GM18499 (cell line): Measurements from ENCODE around the gene FUBP3.

Experiments
- ATAC-seq: cut with Tn5 transposase; IDR thresholded peaks from one replicate; pipeline ENCODE4 v1.9.1; 2021; ENCODE audit warnings: moderate number of reproducible peaks; ENCODE audit not compliant: insufficient read depth, unreplicated experiment

FUBP3 gene

DNA sequence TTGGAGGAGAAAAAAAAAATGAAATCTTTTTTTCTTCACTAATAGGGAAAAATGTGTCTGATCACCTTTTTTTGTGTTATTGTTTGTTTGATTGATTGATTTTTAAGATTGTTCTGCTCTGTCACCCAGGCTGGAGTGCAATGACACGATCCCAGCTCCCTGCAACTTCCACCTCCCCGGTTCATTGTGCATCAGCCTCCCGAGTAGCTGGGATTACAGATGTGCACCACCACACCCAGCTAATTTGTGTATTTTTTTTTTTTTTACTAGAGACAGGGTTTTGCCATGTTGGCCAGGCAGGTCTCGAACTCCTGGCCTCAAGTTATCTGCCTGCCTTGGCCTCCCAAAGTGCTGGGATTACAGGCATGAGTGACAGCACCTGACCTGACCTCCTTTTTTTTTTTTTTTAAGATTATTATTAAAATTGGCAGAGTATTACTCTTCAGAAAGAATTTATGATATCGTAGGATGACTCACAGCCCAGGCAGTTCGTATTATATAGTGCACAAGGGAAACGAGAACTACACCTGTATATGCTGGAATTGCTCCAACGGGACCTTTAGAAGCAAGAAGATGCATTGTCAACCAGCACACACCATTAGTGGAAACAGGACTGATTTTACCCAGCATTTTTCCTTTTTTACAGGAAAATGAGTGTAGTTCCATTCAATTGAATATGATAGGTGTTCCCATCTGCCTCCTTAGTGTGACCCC is 27.7 kb downstream of the FUBP3 start:
- no peak for ATAC-seq

- ATAC-seq = no peak
Observed at GRCh38 chr9:130607640-130608420, 28.5 kb downstream of the FUBP3 start.

DNA sequence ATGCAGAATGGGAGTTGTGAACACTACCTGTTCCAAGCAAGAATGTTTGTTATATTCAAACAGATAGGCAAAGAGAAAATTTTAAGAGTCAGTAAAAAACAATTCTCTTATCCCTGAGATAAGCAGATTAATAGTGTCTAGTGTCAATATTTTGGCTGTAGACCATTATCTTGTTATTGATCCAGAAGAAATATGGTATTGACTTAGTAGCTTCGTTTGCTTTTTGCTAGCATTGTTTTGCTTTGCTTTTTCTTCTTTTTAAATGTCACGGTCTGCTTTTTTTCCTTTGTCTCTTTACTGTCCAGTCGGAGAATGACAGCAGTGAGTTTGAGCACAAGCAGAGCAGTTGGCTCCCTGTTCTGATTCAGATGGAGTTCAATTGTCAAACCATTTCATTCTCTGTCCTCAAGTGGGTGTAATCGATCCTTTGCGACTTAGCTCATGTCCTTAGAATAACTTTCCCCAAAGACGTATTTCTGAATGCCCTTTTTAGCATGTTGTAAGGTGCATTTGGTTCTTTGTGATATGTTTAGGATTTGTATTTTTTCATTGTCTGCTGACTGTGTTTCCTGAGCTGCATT is 29.3 kb downstream of the FUBP3 start:
- no peak for ATAC-seq

DNA sequence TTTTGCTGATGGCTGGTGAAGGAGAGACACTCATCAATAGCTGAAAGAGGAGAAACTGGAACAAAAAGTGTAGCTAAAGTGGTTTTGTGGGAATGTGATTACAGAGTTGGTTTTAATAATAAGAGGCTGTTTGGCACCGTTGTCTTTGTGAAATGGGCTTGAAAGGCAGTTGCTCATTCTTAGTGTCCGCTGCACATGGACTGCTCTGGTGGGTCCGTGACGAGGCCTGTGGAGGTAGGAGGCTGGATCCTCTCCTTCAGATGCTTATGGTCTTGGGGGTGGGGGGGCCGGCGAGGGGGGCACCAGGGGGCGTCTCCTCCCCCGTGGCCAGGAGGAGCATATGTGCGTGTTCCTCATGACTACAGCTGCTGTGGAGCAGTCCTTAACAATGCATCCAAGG is 29.8 kb downstream of the FUBP3 start:
- no peak for ATAC-seq

GRCh38 chr9:130610862-130611707 is 31.7 kb downstream of the FUBP3 start:
- no peak for ATAC-seq

GRCh38 chr9:130616451-130616850 is 37.1 kb downstream of the FUBP3 start:
- ATAC-seq = no peak

- no peak for ATAC-seq
Observed at GRCh38 chr9:130623466-130623865, 44.1 kb downstream of the FUBP3 start.

DNA sequence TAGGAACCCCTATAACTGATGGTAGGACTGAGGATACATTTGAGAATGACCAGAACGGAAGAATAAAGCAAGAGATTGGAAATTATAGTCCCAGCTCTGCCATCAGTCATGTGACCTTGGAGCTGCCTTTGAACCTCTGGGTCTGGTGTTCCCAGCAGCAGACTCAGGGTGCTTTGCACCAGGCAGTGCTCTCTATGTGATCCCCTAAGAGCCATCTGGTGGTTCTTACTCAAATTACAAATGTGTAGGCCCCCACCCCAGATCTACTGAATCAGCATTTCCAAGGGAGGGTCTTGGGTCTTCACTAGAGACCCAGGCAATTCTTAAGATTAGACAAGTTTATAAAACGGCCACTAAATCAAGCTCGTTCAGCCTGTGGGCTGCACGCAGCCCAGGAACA is 44.8 kb downstream of the FUBP3 start:
- no peak for ATAC-seq

- ATAC-seq = no peak
Observed at GRCh38 chr9:130626249-130626996, 47.0 kb downstream of the FUBP3 start.

DNA sequence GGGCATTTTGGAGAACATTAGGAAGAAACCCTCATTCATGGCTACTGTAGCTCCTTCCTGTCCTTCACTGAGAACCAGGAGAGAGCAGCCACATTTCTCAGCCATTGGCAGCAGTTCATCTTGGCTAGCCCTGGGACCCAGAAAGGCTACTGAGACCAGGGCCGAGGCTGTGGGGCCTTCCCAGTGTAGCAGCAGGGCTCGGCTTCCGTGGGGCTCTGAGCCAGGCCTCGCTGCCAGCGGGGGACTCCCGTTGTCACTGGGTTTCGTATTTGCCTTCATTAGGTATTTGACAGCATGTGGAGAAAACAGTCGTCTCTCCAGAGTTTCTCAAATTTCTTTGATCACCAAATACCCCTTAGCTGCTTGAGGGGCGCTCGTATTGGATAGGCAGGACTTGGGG is 47.7 kb downstream of the FUBP3 start:
- no peak for ATAC-seq

DNA sequence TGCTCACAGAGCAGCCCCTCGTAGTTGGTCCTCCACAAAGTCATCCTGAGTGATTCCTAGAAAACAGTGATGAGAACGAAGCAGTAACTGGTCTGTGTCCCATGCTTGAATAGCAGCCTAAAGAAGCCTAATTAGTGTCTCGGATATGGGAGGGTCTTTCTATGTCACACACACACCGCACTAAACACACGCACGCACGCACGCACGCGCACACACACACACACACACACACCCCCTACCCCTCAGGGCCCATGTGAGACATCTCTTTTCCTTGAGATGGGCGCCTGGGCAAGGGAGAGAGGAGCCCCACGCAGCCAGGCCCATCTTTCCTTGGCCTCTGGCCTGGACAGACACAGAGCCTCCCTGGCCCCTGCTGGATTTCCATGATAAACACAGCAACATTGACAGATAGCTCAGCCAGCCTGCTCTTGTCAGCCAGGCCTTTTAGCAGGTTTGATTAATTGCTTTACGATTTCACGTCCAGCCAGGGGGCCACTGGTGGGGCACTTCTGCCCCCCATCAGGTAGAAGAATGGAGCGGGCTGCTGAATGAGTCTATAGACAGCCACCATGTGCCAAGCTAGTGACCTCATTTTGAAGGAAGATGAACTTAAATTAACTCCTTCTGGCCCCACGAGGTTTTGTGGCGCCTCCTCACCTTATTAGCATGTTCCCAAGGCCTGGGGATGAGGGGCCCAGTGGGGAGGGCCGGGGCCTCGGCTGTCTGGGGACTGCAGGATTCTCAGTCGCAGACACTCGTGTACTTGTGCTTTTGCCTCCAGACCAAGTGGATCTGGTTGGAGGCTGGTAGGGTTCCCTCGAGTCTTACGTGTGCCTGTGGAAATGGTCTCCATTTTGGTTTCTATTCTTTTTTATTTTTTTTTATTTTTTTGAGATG is 48.8 kb downstream of the FUBP3 start:
- ATAC-seq = no peak

DNA sequence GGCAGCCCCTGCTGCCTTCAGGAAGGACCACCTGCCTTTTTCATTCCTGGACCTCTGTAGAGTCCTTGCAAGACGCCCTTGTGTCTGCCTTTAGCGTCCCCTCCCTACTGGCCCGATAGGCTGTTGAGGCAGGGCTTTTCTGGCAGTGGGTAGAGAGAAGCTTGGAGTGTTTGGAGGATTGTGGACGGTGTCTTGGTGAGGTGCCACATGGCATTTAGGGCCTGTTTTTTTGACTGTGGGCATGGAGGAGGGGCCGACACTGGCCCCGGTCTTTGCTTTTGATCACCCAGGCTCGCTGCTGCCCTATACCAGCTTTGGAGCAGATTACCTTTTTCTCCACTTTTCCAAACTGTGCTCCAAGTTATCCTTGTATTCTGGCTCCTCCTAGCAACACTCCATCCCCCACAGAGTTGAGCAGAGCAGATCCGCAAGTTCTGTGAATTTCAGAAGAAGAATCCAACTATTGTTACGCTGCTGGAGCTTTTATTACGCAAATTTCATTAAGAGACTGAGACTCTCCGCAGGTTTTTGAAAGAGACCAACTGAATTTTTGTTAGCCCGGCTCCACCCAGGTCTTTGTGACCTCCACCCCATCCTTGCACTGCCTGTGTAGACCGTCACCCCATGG is 50.2 kb downstream of the FUBP3 start:
- ATAC-seq = no peak

GRCh38 chr9:130630071-130630450 is 50.7 kb downstream of the FUBP3 start:
- no peak for ATAC-seq

- ATAC-seq = no peak
Observed at GRCh38 chr9:130630506-130631330, 51.3 kb downstream of the FUBP3 start.

- no peak for ATAC-seq
Observed at GRCh38 chr9:130631331-130632080, 52.1 kb downstream of the FUBP3 start.

GRCh38 chr9:130632081-130632710 is 52.8 kb downstream of the FUBP3 start:
- ATAC-seq = no peak

DNA sequence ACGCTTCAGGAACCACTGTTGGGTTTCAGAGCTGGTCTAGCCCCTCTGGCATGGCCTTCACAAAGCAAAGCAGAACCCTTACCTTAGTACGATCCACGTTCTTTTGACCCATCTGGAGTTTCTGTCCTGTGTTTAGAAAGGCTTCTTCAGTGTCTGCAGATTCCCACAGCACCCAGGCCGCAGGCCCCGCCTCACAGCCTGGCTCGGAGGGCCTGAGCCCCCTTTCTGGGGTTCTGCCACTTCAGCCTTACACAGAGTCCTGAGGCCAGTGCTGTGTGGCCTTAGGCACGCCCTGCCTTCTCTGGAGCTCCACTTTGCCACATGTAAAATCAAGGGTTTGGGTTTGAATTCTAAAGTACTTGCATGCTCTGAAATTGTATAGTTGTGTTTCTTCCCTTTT is 53.5 kb downstream of the FUBP3 start:
- ATAC-seq = no peak
